ENCODE measurements around the gene DHCR7.

GRCh38 chr11:71402878-71403277 is 45.3 kb downstream of the DHCR7 start:
- TF ChIP-seq, protein P1, sequence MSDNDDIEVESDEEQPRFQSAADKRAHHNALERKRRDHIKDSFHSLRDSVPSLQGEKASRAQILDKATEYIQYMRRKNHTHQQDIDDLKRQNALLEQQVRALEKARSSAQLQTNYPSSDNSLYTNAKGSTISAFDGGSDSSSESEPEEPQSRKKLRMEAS (IDR thresholded peaks at IDR 0.05): no peak
- TF ChIP-seq REST (IDR thresholded peaks at IDR 0.05): no peak
- TF ChIP-seq RCOR1 (IDR thresholded peaks at IDR 0.05; ENCODE audit: low read depth, low read length): no peak
- no peak for TF ChIP-seq CTCF (IDR thresholded peaks at IDR 0.05)
- TF ChIP-seq EP300 (IDR thresholded peaks at IDR 0.05): no peak
